GM18858 (cell line): ENCODE measurements around the gene PSMB3.
A peak's percentile ranks its signal among the peaks of the same experiment; 100 is the strongest.

ENCODE experiments used
- ATAC-seq: cut with Tn5 transposase; IDR thresholded peaks from one replicate; pipeline ENCODE4 v1.9.1; 2021; ENCODE audit not compliant: unreplicated experiment

The PSMB3 gene

GRCh38 chr17:38791162-38791561 lies 38.6 kb downstream of the PSMB3 start:
- no peak for ATAC-seq

- ATAC-seq: no peak
Measured at GRCh38 chr17:38794221-38794620, 41.7 kb downstream of the PSMB3 start.

- ATAC-seq: no peak
Measured at GRCh38 chr17:38796451-38797157, 44.1 kb downstream of the PSMB3 start.

- ATAC-seq: no peak
Measured at GRCh38 chr17:38797158-38797490, 44.6 kb downstream of the PSMB3 start.

- ATAC-seq: no peak
Measured at GRCh38 chr17:38797828-38798227, 45.3 kb downstream of the PSMB3 start.

- no peak for ATAC-seq
Measured at GRCh38 chr17:38798614-38799500, 46.3 kb downstream of the PSMB3 start.

GRCh38 chr17:38799501-38800236 lies 47.1 kb downstream of the PSMB3 start, which contains the start of gene PIP4K2B:
TSS of gene PIP4K2B (minus strand) at chr17:38799556. CDS start at chr17:38799424, 132 bp downstream.
- ATAC-seq: peak; percentile 53

GRCh38 chr17:38800237-38800760 lies 47.8 kb downstream of the PSMB3 start:
- ATAC-seq: no peak

GRCh38 chr17:38809828-38810227 lies 57.3 kb downstream of the PSMB3 start:
- no peak for ATAC-seq
